HG02588 (cell line): ENCODE measurements around the gene SP6.

ENCODE experiments used
- ATAC-seq: cut with Tn5 transposase; IDR thresholded peaks from one replicate; pipeline ENCODE4 v1.9.1; 2021; ENCODE audit warnings: mild to moderate bottlenecking, moderate library complexity; ENCODE audit not compliant: unreplicated experiment

The SP6 gene

DNA sequence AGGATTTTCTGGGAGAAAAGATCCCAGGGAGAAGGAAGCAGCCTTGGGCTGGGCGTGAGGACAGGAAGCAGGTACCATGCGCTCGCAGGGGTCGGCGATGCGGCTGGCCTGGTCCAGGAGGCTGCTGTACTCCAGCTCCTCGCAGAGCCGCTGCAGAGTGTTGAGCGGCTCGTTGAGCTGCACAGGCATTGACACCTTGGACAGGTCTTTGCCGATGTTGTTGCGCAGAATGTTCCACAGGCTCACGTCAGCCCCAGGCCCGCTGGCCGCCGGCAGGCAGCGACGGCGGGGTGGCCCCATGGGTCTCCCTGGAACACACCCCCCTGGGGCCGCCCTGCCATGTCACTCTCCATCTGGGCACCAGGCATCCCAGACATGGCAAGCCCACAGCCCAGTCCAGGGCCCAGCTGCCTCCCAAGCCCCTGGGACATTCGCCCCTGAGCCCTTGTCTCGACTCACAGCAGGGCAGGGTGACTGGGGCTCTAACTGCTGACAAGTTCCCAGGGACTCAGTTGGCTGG is 37.4 kb downstream of the SP6 start:
- ATAC-seq, result no peak

DNA sequence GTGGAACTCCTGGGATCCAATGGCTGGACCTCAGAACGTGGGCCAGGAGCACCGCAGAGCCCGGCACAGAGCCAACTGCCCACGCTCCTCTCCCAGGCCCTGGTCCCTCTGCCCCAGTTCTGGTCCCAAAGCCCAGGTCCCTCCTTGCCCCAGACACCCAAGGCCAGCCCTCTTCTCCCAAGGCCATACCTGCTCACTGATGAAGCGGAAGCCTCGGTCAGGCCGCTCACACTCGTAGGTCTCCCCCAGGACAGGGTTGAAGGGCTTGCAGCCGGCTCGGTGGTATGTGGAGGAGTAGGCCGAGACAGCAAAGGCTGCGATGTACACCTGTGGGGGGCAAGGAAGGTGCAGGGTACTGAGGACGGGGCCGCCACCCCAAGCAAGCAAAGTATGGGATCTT is 37.9 kb downstream of the SP6 start:
- ATAC-seq, result no peak

DNA sequence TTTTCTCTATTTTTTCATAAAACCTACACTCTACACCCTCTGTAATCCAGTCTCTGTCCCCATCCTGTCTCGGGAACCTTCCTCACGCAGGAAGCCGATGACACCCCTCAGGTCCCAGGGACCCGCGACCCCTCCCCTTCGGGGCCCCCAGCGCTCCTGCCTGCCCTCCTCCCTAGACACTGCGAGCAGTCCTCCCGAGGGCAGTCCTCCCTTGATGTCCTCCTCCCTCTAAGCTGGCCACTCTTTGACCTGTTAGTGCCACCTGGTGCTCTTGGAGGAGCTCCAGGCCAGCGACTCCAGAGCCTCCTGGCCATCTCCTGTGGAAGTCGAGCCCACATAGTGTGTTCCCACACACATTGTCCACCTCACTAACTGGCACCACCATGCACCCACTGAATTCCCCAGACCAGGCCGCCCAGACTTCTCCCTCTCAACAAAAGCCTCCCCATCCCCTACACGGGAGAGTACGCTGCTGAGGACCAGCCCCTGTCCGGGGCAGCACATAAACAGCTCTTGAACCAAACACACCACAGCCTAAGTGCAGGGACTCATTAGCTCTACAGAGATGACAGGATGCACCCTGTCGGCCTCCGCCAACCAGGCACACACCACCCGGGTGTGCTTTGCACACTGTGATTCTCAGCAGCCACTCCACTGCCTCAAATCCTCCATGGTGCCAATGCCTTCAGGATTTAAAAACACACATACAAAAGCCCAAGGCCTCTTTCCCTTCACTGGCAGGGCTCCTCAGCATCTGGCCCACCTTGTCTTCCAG is 38.6 kb downstream of the SP6 start:
- no peak for ATAC-seq

DNA sequence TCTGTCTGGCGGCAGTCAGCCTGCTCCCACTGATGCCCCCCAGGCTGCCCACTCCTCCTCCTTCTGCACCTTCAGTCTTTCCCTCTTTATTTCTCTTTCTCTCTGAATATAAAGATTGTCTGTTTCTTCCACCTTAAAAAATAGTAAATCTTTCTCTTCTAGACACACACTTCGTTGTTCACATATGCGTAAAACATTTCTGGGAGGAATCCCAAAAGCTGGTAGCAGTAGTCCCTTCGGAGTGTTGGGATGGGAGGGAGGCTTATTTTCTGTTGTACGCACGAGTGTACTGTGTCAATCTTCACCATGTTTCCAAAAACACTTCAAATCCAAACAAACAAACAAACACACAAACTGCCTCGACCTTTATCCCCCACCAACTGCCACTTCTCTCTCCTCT is 39.3 kb downstream of the SP6 start:
- no peak for ATAC-seq

DNA sequence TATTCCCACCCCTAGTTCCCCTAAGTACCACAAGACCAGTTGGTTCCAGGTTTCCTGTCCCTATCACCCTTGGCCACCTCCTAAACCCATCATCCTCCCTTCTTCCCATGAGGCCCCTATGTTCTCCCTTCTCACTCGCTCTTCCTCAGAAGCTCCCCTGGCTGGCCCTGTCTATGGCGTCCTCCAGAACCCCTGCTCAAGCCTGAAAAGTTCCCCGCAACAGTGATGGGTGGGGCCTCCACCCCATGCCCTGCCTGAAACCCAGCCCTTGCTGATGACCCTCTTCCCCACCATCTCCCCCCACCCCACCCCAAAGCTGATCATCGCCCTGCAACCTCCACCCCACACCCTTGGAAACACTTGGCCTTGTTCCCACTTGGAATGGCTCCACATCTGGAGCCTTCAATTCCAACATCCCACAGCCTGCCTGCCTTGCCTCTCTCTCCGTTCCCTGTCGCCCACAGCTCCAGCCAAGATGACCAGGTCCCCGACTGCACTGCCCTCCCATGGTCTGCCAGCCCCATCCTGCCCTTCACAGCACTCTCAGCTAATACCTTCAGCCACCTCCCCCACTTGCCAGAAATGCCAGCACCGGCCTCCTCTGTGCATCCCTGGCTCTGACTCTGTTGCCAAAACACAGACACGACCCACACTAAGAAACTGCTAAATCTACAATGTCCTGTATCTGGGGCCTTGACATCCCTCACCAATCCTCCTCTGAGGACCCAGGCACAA is 39.9 kb downstream of the SP6 start:
- no peak for ATAC-seq

DNA sequence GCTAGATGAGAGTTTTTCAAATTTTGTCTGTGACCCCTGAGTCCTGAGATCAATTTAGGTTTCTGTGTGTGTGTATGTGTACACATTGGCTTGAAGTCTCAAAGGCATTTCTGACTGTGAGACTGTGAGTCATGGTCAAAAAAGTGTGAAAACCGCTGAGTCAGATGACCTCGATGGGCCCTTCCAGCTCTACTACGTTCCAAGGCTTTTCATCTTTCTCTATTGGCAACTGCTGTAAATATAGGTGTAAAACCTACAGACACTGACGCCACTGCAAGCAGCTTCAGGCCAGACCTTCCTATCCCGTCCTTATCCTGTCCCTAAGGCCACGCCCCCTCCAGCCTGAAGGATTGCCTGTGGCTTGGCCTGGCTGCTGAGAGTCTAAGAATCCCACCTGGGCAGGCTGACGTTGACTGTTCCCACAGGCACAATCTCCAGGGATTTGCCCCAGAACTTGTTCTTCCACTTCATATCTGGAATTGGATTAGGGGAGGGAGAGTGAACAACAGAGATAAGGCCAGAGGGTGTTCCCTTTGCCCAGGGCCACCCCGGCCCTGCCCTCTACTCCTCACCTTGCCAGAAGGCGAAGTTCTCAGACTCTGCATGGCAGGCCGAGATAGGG is 40.7 kb downstream of the SP6 start:
- no peak for ATAC-seq

DNA sequence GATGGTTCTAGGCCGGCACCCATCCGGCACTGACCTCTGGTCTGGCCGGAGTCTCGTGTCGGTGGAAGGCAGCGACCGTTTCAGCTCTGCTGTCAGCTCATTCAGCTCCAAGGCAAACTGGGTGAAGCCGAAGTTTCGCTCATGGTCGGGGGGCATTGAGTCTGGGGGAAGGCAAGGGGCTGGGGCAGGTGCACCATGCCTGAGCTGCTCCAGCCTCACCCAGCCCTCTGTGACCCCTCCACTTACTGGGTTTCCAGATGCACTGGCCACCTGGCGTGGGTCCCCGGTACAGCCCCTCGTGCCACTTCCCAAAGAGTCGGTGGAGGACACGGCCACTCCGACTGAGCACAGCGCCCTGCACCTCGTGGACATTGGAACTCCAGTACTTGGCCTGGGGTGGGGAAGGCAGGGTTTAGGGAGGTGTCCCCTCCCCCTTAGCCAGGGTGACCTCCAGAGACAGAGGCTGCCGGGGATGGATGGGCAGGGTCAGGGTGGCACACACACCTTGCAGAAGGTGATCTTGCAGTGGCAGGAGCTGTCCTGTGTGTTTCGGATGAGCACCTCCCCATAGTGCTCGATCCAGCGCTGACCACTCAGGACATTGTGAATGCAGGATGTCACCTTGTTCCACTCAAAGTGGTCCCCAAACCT is 42.0 kb downstream of the SP6 start:
- ATAC-seq, result no peak

DNA sequence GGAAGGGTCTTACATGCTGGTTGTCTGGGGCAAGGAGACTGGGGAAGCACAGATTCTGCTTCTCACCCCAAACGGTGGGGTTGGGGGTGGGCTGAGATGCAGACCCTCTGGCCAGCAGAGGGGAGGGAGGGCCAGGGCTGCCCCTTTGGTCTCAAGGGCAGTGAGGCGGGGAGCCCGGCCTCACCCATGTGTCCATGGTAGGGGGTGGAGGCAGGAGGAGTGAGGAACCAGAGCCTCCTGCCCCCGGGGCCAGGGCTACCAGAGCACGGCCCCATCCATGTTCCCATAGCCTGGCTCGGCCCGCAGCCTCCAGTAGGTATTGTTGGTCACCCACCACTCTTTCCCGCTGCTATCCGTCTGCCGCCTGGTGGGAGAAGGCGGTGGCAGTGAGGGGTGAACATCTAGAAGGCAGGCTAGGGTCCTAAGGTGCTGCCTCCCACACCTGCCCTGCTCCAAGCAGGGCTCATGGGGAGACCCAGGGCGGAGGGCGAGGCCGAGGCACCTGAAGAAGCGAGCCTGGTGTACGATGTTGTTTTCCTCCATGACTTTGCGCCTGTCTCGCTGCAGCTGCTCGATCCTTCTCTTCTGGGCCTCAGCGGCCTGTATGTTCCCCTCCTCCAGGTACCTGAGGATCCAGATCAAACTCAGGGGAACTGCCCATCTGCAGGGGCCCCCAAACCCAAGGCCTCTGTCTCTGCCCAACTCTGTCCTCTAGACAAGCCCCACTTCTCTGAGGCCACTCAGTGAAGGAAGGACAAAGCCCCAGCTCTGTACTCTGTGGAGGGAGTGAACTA is 42.7 kb downstream of the SP6 start:
- no peak for ATAC-seq

DNA sequence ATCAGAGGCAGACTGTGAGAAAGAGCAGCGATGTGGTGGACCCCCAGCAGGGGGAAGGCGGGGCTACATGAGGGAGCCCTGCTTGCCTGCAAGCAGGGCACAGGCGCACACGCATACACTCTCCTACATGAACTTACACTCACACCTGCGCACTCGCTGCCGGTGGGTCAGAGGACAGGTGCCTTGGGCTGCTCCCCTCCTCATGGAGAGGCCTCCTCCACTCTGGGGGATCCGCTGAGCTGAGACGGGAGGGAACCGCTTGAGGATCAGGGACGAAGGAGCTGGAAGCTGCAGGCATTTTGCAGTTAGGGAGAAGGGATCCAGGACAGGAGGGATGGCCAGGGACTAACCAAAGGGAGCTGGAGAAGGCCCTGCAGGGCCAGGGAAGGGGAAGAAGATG is 43.5 kb downstream of the SP6 start:
- no peak for ATAC-seq

DNA sequence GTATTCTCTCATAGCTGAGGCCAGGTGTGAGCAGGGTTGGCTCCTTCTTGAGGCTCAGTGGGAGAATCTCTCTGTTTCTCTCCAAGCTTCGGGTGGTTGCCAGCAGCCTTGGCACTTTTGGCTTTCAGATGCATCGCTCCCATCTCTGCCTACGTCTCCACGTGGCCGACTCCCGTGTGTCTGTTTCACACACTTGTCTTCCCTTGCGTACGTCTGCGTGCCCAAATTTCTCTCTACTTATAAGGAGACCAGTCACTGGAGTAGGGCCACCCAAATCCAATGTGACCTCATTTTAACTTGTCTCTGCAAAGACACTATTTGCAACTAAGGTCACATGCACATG is 44.1 kb downstream of the SP6 start:
- no peak for ATAC-seq

DNA sequence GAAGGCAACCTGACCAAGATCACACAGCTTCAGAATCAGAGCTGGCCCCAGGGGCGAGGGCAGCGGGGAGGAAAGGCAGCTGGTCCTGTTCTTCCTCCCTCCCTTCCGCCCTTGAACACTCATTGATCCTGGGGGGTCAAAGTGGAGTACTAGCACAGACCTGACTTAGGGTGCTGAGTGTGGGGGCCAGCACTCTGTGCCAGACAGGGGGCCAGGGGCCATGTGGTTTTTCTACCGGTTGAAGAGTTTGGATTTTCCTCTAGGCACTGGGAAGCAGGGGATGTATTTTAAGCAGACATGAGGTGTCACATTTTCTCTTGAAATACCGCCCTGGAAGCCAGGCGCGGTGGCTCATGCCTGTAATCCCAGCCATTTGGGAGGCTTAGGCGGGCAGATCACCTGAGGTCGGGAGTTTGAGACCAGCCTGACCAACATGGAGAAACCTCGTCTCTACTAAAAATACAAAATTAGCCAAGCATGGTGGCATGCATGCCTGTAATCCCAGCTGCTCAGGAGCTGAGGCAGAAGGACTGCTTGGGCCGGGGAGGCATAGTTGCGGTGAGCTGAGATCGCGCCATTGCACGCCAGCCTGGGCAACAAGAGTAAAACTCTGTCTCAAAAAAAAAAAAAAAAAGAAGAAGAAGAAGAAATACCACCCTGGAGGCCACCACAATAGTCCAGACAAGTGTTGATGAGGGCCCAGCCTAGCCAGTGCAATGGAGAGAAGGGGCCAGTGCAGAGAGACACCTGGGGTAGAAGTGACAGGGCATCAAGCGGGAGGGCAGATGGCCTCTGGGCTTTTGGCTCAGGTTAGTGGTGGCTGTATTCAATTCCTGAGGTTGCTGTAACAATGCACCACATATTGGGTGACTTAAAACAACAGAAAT is 44.7 kb downstream of the SP6 start:
- no peak for ATAC-seq

DNA sequence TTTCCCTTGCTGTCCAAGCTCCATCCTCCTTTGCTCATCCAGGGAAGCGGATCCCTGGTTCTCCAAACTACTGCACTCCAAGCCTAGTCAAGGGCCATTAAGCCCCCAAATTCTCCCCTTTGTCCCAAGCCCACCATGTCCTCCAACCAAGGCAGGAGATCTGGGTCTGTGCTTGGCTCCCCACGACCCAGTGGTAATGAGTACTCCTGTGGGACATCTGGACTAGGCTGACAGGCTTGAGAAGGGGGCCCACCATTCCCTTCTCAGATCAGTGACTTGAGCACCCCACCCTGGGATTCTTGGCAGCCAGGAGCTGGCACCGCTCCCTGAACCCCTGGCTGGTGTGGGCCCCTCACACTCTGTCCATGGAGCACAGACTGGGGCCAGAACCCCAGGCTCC is 46.5 kb downstream of the SP6 start:
- no peak for ATAC-seq

DNA sequence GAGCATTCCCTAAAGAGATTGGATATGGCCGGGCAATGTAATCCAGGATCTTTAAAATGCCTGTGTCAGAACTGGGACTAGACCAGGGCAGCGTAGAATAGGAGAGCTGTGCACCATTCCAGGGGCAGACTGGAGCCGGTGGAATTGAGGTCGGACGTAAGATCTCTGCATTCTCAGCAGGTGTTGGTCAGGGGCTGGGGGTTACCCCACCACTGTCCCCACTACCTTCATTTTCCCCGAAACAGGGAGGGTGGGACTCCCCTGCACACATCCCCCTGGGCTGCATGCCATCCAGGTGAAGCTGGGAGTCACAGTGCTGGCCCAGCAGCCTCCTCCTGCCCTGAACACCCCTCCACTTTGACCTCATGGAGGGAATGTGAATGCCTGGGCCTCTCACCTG is 47.2 kb downstream of the SP6 start:
- no peak for ATAC-seq

DNA sequence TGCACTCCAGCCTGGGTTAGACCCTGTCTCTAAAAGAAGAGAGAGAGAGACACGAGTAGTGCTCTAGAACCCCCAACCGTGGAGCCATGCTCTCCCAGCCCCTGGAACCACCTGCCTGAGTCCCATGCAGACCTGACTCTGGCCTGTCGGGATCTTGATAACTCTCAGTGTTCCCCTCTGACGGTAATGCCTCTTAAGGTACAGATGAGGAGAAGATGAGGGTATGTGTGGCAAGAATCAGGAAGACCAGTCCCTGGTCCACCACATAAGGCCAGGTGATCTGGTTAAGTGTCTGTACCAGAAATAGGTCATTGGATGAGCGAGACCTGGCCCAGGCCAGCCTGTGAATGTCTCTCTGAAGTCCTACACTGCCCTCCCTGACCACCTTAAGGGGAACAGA is 47.8 kb downstream of the SP6 start:
- ATAC-seq, result no peak

DNA sequence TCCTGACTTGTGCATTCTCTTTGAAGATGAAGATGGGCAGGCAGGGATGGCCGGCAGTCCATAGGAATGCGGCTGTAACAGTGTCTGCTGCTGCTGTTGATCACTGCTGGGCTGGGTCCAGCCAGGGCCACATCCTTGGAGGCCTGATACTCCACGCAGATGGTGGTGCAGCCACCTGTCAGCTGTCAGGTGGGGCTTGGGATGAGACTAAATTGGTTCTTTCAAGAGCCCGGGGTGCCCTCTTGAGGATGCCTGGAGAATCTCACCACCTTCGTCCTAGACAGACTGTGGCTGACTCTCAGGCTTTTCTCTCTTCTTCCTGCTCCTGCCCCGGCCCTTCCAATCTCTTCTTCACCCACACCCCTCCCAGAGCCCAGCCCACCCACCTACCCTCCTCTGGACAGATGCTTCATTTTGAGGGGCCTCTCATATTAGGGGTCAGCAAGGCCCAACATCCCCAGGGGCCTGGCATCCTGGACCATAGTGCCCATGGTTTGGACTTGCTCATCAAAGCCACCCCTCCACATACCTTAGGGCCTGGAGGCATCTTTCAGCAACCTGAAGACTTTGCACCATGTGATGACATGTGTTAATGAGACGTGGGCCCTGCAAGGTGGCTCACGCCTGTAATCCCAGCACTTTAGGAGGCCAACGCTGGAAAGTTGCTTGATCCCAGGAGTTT is 48.5 kb downstream of the SP6 start:
- no peak for ATAC-seq

DNA sequence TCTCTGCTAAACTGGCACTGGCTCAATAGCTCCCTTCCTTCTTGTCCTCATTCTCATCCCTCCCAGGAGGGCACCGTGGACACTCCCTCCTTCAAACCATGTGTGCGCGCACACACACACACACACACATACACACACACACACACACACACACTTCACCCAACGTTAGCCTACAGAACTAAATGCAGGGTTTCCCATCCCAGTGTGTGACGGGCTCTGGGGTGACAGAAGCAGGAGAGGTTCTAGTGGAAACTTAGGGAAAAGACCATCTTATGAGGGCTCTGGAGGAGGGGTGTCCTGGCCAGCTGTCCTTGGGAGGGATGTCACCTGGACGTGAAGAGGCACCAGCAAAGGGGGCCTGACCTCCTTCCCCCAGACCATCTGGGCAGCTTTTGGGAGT is 49.1 kb downstream of the SP6 start:
- ATAC-seq, result no peak

DNA sequence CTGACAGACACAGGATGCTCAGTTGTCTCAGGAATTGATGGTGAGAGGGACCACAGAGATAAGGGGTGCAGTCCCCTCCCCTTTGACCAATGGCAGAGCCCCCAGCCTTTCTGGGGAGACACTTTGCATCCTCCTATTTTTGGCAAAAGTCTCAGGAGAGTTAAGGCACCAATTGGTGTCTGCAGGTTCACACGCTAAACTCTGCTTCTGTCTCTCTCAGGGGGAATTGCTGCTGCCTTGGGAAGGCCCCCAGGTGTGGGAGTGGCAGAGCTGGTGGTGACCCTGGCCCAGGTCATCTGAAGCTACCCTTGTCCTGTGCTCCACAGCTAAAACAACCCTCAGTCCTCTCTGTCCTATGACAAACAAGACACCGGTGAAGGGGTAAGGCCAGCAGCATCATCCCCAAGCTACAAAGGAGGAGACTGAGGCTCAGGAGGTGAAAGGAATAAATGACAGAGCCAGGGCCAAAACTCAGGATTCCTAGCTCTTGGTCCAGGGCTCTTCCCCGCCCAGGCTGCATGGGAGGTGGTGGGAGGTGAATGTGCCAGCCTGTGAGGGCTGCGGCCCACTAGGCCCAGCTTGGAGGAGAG is 49.7 kb downstream of the SP6 start:
- no peak for ATAC-seq

DNA sequence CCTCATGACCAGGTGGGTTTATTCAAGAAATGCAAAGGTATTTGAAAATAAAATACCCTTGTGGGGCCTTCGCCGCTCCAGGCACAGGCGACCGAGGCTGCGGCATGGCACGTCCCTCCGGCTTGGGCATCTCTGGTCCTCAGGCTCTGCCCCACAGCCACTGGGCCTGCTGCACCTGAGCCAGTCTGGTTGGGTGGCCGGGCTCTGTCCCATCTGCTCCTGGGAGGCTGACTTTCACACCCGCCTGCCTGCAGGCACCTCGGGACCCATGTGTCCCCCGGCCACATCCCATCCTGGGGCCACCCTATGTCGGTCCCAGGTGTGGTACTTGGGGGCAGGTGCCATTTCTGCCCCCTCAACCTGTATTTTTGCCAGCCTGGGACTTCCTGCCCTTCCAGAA is 50.3 kb downstream of the SP6 start:
- ATAC-seq, result no peak

DNA sequence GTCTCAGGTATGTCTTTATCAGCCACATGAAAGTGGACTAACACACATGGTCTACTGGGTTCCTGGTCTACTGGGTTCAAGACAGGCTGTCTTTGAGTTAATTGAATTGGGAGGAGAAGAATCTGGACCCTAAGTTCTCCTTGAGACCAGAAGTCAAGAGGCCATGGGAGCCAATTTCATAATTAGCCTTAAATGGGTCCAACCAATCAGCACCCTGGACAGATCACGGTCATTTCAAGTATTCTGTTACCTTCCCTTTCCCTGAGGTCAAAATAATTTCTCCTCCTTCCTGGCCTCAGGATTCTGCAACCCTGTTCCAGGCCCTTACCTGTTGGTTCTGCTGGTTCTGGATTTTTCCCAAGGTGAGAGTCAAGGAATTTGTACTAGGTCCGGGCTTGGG is 53.2 kb downstream of the SP6 start:
- ATAC-seq, result no peak
